ENCODE data around the gene TLCD2. TPM values are rescaled to one million over a fixed set of nuclear protein-coding genes. Genes with fewer than 3 reads are reported as not detected.

TLCD2 gene
- total and polyA plus RNA-seq, 2 of the 13 experiments (the other 11 are each of a cell fraction or from before 2014, with no cell fraction given), result 0.90 to 1.1 TPM

DNA sequence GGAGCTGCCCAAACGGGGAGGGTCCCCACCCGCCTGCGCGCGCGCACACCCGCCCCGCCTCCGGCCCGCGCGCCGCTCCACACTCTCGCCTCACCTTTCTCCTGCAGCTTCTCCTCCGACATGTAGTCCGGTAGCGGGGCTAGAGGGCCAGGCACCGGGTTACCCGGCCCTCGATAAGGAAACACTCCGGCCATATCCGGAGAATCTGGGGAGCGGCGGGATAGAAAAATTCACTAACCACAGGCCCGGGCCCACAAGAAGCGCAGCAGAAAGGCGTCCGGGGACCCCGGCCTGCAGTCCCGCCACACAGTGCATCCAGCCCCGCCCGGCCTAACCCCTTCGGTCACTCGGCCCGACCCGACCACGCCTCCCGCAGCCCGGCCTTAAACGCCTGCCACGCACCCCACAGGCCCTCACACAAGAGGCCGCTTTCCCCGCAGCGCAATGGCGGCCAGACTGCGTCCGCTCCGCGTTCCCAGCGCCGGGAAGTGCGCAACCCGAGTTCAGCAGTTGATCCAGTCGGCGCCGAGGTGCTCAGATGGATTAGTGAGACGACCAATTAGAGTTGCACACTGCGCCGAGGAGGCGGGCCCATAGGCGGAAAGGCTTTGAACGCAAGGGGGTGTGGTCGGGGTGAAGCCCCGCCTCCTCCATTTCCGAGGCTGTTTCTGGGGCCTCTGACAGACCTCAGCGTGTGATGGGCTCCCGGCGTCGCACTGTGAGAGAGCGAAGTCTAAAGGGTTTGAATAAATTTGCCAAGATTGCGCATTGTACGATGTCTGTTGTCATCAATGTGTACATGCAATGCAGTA lies 25.6 kb downstream of the TLCD2 start, which contains the start of gene PRPF8 (continued):
- no peak for TF ChIP-seq ZNF543 (CRISPR knock-in tag; IDR thresholded peaks at IDR 0.05)
- TF ChIP-seq ZNF83 (CRISPR knock-in tag; IDR thresholded peaks at IDR 0.05; ENCODE audit: borderline replicate concordance), result no peak
- peak; percentile 92 for TF ChIP-seq ZNF605 (CRISPR knock-in tag; IDR thresholded peaks at IDR 0.05)
- no peak; the same call in 1 of the 2 replicates for TF ChIP-seq NKX3-1 (CRISPR knock-in tag; IDR thresholded peaks at IDR 0.05)
- TF ChIP-seq RFX5 (IDR thresholded peaks at IDR 0.05; ENCODE audit: low read depth, low read length), result 0 out of 2 replicates have a peak, but pooled peaks have one; percentile 25
- peak; percentile 87 for TF ChIP-seq ZMAT3 (CRISPR knock-in tag; conservative IDR thresholded peaks at IDR 0.05)
- no peak for TF ChIP-seq ONECUT2 (CRISPR knock-in tag; IDR thresholded peaks at IDR 0.05)
- TF ChIP-seq ZSCAN12 (CRISPR knock-in tag; IDR thresholded peaks at IDR 0.05), result no peak
- peak; percentile 82 for TF ChIP-seq ATF1 (CRISPR knock-in tag; IDR thresholded peaks at IDR 0.05)
- TF ChIP-seq, protein P1, sequence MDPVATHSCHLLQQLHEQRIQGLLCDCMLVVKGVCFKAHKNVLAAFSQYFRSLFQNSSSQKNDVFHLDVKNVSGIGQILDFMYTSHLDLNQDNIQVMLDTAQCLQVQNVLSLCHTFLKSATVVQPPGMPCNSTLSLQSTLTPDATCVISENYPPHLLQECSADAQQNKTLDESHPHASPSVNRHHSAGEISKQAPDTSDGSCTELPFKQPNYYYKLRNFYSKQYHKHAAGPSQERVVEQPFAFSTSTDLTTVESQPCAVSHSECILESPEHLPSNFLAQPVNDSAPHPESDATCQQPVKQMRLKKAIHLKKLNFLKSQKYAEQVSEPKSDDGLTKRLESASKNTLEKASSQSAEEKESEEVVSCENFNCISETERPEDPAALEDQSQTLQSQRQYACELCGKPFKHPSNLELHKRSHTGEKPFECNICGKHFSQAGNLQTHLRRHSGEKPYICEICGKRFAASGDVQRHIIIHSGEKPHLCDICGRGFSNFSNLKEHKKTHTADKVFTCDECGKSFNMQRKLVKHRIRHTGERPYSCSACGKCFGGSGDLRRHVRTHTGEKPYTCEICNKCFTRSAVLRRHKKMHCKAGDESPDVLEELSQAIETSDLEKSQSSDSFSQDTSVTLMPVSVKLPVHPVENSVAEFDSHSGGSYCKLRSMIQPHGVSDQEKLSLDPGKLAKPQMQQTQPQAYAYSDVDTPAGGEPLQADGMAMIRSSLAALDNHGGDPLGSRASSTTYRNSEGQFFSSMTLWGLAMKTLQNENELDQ (CRISPR knock-in tag; IDR thresholded peaks at IDR 0.05; ENCODE audit: borderline replicate concordance), result no peak
- TF ChIP-seq, protein P2, sequence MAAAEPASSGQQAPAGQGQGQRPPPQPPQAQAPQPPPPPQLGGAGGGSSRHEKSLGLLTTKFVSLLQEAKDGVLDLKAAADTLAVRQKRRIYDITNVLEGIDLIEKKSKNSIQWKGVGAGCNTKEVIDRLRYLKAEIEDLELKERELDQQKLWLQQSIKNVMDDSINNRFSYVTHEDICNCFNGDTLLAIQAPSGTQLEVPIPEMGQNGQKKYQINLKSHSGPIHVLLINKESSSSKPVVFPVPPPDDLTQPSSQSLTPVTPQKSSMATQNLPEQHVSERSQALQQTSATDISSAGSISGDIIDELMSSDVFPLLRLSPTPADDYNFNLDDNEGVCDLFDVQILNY (CRISPR knock-in tag; conservative IDR thresholded peaks at IDR 0.05), result no peak
- TF ChIP-seq, protein P3, sequence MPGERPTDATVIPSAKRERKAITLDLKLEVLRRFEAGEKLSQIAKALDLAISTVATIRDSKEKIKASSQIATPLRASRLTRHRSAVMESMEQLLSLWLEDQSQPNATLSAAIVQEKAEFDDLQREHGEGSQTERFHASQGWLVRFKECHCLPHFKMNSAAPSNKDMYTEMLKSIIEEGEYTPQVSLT (CRISPR knock-in tag; IDR thresholded peaks at IDR 0.05; ENCODE audit: borderline replicate concordance, low read depth), result no peak
- peak; percentile 69; the same call in 1 of the 2 replicates for TF ChIP-seq POGZ (CRISPR knock-in tag; IDR thresholded peaks at IDR 0.05)
- no peak for TF ChIP-seq HDAC6 (IDR thresholded peaks at IDR 0.05; ENCODE audit: low read depth, low read length)
- TF ChIP-seq ZNF598 (CRISPR knock-in tag; IDR thresholded peaks at IDR 0.05; ENCODE audit: borderline replicate concordance), result no peak
- TF ChIP-seq ARHGAP35 (CRISPR knock-in tag; IDR thresholded peaks at IDR 0.05; ENCODE audit: borderline replicate concordance), result no peak; the same call in 1 of the 2 replicates
- TF ChIP-seq, protein P4, sequence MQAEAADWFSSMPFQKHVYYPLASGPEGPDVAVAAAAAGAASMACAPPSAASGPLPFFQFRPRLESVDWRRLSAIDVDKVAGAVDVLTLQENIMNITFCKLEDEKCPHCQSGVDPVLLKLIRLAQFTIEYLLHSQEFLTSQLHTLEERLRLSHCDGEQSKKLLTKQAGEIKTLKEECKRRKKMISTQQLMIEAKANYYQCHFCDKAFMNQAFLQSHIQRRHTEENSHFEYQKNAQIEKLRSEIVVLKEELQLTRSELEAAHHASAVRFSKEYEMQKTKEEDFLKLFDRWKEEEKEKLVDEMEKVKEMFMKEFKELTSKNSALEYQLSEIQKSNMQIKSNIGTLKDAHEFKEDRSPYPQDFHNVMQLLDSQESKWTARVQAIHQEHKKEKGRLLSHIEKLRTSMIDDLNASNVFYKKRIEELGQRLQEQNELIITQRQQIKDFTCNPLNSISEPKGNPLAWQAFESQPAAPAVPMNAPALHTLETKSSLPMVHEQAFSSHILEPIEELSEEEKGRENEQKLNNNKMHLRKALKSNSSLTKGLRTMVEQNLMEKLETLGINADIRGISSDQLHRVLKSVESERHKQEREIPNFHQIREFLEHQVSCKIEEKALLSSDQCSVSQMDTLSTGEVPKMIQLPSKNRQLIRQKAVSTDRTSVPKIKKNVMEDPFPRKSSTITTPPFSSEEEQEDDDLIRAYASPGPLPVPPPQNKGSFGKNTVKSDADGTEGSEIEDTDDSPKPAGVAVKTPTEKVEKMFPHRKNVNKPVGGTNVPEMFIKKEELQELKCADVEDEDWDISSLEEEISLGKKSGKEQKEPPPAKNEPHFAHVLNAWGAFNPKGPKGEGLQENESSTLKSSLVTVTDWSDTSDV (CRISPR knock-in tag; IDR thresholded peaks at IDR 0.05), result peak; percentile 92; the same call in 1 of the 2 replicates
- no peak; the same call in 1 of the 2 replicates for TF ChIP-seq NCOR1 (IDR thresholded peaks at IDR 0.05; ENCODE audit: borderline replicate concordance, low read length)
- no peak; the same call in 1 of the 2 replicates for TF ChIP-seq GFI1 (CRISPR knock-in tag; IDR thresholded peaks at IDR 0.05; ENCODE audit: borderline replicate concordance)
- peak; percentile 77; the same call in 1 of the 2 replicates for TF ChIP-seq SPEN (CRISPR knock-in tag; IDR thresholded peaks at IDR 0.05; ENCODE audit: low read depth)
- no peak for TF ChIP-seq ZNF672 (CRISPR knock-in tag; IDR thresholded peaks at IDR 0.05)

Measured in HepG2 (cell line).